GM23338 (cell line): ENCODE data around the gene STK32C. TPM values are rescaled to one million over a fixed set of nuclear protein-coding genes. Genes with fewer than 3 reads are reported as not detected.

Source experiments
- ATAC-seq: fragments of 200-7000 bp; cut with Tn5 transposase; 3 replicates; pipeline ENCODE4 v1.9.1; 2020
- DNase-seq: peaks from one replicate; pipeline ENCODE4 v3.0.0-alpha.2; 2015; ENCODE audit warnings: low spot score
- H2AFZ ChIP-seq: fragments of 200-600 bp; sonication (generic); 2 replicates; pipeline ENCODE4 v1.8.0; 2016; ENCODE audit warnings: antibody characterized with exemption, mild to moderate bottlenecking, moderate library complexity
- H3F3A ChIP-seq: fragments of 200-600 bp; sonication (generic); replicated peaks from 2 replicates; pipeline ENCODE4 v1.8.0; 2017; ENCODE audit warnings: antibody characterized with exemption, mixed run types, low read depth
- H3K27ac ChIP-seq: fragments of 200-600 bp; sonication (generic); 2 replicates; pipeline ENCODE4 v1.6.1; 2016; ENCODE audit warnings: low read depth
- H3K27me3 ChIP-seq: fragments of 200-600 bp; sonication (generic); 2 replicates; pipeline ENCODE4 v1.8.0; 2016; ENCODE audit warnings: mild to moderate bottlenecking, mixed run types, moderate library complexity; ENCODE audit not compliant: insufficient read depth
- H3K36me3 ChIP-seq: fragments of 200-600 bp; sonication (generic); 2 replicates; pipeline ENCODE4 v1.8.0; 2016; ENCODE audit warnings: mild to moderate bottlenecking; ENCODE audit not compliant: insufficient read depth
- H3K4me1 ChIP-seq: fragments of 200-600 bp; sonication (generic); 2 replicates; pipeline ENCODE4 v1.8.0; 2016; ENCODE audit warnings: mild to moderate bottlenecking, moderate library complexity; ENCODE audit not compliant: insufficient read depth
- H3K4me2 ChIP-seq: fragments of 200-600 bp; sonication (generic); 2 replicates; pipeline ENCODE4 v1.7.1; 2017; ENCODE audit warnings: mixed run types
- H3K4me3 ChIP-seq: fragments of 200-600 bp; sonication (generic); 2 replicates; pipeline ENCODE4 v1.6.1; 2016; ENCODE audit warnings: mixed run types
- H3K79me2 ChIP-seq: fragments of 200-600 bp; sonication (generic); replicated peaks from 2 replicates; pipeline ENCODE4 v1.8.0; 2017; ENCODE audit warnings: mild to moderate bottlenecking; ENCODE audit not compliant: insufficient read depth
- H3K9me2 ChIP-seq: fragments of 200-600 bp; sonication (generic); 2 replicates; pipeline ENCODE4 v1.8.0; 2017; ENCODE audit not compliant: insufficient read depth
- H4K20me1 ChIP-seq: fragments of 200-600 bp; sonication (generic); replicated peaks from 2 replicates; pipeline ENCODE4 v1.8.0; 2017; ENCODE audit warnings: mild to moderate bottlenecking; ENCODE audit not compliant: insufficient read depth
- H3K27ac Mint-ChIP-seq: 2 replicates; pipeline ENCODE4 v1.8.0; 2020; ENCODE audit warnings: inconsistent platforms, mild to moderate bottlenecking, moderate library complexity, mixed read lengths
- H3K27me3 Mint-ChIP-seq: 3 replicates; pipeline ENCODE4 v1.8.0; 2022; ENCODE audit warnings: low read depth, mild to moderate bottlenecking, moderate library complexity, mixed read lengths, inconsistent platforms; ENCODE audit not compliant: insufficient read depth, poor library complexity
- H3K36me3 Mint-ChIP-seq: 3 replicates; pipeline ENCODE4 v1.8.0; 2021; ENCODE audit warnings: low read depth, mild to moderate bottlenecking, inconsistent platforms, moderate library complexity, mixed read lengths
- H3K4me1 Mint-ChIP-seq: 3 replicates; pipeline ENCODE4 v1.8.0; 2020; ENCODE audit warnings: mild to moderate bottlenecking, inconsistent platforms, mixed read lengths
- H3K4me3 Mint-ChIP-seq: 3 replicates; pipeline ENCODE4 v1.8.0; 2021; ENCODE audit warnings: moderate library complexity, mild to moderate bottlenecking, inconsistent platforms, mixed read lengths
- H3K9me3 Mint-ChIP-seq: 3 replicates; pipeline ENCODE4 v1.8.0; 2020; ENCODE audit warnings: moderate library complexity, mild to moderate bottlenecking, inconsistent platforms, mixed read lengths
- CREB1 ChIP-seq: fragments of 250-450 bp; sonication (Bioruptor Pico); IDR thresholded peaks from 2 replicates; pipeline ENCODE4 v1.5.0; 2020; ENCODE audit warnings: low read depth, mild to moderate bottlenecking, moderate library complexity
- EZH2 ChIP-seq: fragments of 200-600 bp; sonication (generic); IDR thresholded peaks from one replicate; pipeline ENCODE4 v1.8.0; 2017; ENCODE audit warnings: antibody characterized with exemption, mild to moderate bottlenecking, low read depth; ENCODE audit not compliant: unreplicated experiment
- EZH2phosphoT487 ChIP-seq: fragments of 200-600 bp; sonication (generic); IDR thresholded peaks from one replicate; pipeline ENCODE4 v1.8.1; 2018; ENCODE audit warnings: antibody characterized with exemption; ENCODE audit not compliant: unreplicated experiment
- JUNB ChIP-seq: IDR thresholded peaks from one replicate; pipeline ENCODE4 v1.6.1; 2016; ENCODE audit warnings: antibody characterized with exemption; ENCODE audit not compliant: unreplicated experiment
- NANOG ChIP-seq: IDR thresholded peaks from 2 replicates; pipeline ENCODE4 v1.6.1; 2016; ENCODE audit warnings: antibody characterized with exemption, borderline replicate concordance
- POLR2AphosphoS5 ChIP-seq: IDR thresholded peaks from 2 replicates; pipeline ENCODE4 v1.6.1; 2016; ENCODE audit warnings: antibody characterized with exemption, low read depth
- STAT1 ChIP-seq: IDR thresholded peaks from one replicate; pipeline ENCODE4 v1.6.1; 2016; ENCODE audit warnings: antibody characterized with exemption; ENCODE audit not compliant: unreplicated experiment
- ZNF114 ChIP-seq: fragments of 250-450 bp; sonication (Bioruptor Pico); IDR thresholded peaks from 2 replicates; pipeline ENCODE4 v1.5.0; 2020; ENCODE audit warnings: mild to moderate bottlenecking, moderate library complexity
- ZNF331 ChIP-seq: fragments of 250-450 bp; sonication (Bioruptor Pico); IDR thresholded peaks from 2 replicates; pipeline ENCODE4 v1.5.0; 2020; ENCODE audit warnings: low read depth, mild to moderate bottlenecking, moderate library complexity
- polyA plus RNA-seq: library from polyadenylated mRNA; unstranded; fragments of >200 nt; fragmentation: Nextera tagmentation; extraction: Ambion mirVana; gene quantifications from 2 replicates; pipeline ENCODE4 v1.2.1, GENCODE V29; 2016
- total RNA-seq: library from RNA; depleted of rRNA; stranded (reverse); fragments of >200 nt; shearing (Covaris generic); gene quantifications from 2 replicates; pipeline ENCODE4 v1.2.3, GENCODE V29; 2014
- TF ChIP-seq, protein P1 (sequence below): IDR thresholded peaks from one replicate; pipeline ENCODE4 v1.6.1; 2018; ENCODE audit warnings: antibody characterized with exemption; ENCODE audit not compliant: unreplicated experiment
- TF ChIP-seq, protein P2 (sequence below): IDR thresholded peaks from 2 replicates; pipeline ENCODE4 v1.6.1; 2016; ENCODE audit warnings: antibody characterized with exemption
- TF ChIP-seq, protein P3 (sequence below), 2 experiments: fragments of 200-600 bp in 1 of 2; sonication (generic) in 1 of 2; conservative IDR thresholded peaks; 2 replicates each; pipeline versions ENCODE4 v1.5.1 to v1.6.1; 2016 to 2017; ENCODE audit warnings: antibody characterized with exemption in 2 of 2, low read depth in 2 of 2, mild to moderate bottlenecking in 2 of 2, moderate library complexity in 1 of 2
- TF ChIP-seq, protein P4 (sequence below): fragments of 250-450 bp; sonication (Bioruptor Pico); IDR thresholded peaks from 2 replicates; pipeline ENCODE4 v1.5.0; 2020; ENCODE audit warnings: mild to moderate bottlenecking, moderate library complexity

STK32C gene
- total and polyA plus RNA-seq, 2 experiments from 2014 or later: 10.2 to 20.5 TPM

DNA sequence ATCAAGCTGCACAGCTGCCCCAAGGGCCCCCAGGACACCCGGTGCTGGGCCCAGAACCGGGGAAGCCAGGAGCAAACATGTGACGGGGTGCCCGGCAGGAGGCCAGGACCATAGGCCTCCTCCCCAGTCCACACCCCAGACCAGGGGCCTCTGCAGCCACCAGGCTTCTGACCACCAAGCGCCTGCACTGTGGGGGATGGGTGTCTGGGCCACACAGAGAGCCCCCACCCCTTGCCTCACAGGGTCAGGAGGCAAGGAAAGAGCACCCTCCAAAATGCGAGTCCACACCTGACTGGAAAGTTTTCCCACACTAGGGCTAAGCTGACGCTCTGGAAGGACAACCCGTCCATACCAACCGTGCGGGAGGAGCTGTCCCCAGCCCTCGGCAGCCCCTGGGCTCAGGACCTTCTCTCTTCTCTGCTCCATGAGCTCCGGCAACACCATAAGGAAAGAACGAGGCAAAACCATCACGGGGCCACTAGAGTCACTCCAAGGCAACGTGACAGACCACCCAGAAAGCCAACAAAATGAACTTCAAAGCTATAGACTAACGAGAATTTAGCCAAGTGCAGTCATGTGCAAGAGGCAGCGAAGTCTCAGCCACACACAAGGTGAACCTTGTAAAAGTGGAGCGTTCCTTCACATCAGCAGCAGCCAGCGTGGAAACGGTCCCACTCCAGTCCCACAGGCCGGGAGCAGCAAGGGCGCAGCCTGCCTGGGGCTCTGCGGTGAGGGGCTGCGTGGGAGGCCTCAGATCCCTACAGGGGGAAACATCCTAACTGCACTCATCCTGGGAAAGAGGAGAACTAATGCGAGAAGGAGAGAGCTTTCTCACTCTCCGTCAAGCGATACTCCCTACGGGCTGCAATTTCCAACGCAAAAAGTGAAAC is 5.1 kb downstream of the STK32C start:
- H3K27ac Mint-ChIP-seq: no peak overlapping the region
- H3K4me1 Mint-ChIP-seq: peaks cover 12% of the 10 kb centered on the region
- H3K9me3 Mint-ChIP-seq: peaks cover 23% of the 10 kb centered on the region
- ATAC-seq (no peak), DNase-seq (no peak)
- TF ChIP-seq, protein P1, sequence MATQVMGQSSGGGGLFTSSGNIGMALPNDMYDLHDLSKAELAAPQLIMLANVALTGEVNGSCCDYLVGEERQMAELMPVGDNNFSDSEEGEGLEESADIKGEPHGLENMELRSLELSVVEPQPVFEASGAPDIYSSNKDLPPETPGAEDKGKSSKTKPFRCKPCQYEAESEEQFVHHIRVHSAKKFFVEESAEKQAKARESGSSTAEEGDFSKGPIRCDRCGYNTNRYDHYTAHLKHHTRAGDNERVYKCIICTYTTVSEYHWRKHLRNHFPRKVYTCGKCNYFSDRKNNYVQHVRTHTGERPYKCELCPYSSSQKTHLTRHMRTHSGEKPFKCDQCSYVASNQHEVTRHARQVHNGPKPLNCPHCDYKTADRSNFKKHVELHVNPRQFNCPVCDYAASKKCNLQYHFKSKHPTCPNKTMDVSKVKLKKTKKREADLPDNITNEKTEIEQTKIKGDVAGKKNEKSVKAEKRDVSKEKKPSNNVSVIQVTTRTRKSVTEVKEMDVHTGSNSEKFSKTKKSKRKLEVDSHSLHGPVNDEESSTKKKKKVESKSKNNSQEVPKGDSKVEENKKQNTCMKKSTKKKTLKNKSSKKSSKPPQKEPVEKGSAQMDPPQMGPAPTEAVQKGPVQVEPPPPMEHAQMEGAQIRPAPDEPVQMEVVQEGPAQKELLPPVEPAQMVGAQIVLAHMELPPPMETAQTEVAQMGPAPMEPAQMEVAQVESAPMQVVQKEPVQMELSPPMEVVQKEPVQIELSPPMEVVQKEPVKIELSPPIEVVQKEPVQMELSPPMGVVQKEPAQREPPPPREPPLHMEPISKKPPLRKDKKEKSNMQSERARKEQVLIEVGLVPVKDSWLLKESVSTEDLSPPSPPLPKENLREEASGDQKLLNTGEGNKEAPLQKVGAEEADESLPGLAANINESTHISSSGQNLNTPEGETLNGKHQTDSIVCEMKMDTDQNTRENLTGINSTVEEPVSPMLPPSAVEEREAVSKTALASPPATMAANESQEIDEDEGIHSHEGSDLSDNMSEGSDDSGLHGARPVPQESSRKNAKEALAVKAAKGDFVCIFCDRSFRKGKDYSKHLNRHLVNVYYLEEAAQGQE: no peak
- TF ChIP-seq NANOG (no peak), CREB1 (CRISPR knock-in tag) (no peak), EZH2phosphoT487 (no peak), POLR2AphosphoS5 (no peak), STAT1 (no peak), EZH2 (no peak), ZNF331 (CRISPR knock-in tag) (no peak), JUNB (no peak), ZNF114 (no peak)
- TF ChIP-seq, protein P2, sequence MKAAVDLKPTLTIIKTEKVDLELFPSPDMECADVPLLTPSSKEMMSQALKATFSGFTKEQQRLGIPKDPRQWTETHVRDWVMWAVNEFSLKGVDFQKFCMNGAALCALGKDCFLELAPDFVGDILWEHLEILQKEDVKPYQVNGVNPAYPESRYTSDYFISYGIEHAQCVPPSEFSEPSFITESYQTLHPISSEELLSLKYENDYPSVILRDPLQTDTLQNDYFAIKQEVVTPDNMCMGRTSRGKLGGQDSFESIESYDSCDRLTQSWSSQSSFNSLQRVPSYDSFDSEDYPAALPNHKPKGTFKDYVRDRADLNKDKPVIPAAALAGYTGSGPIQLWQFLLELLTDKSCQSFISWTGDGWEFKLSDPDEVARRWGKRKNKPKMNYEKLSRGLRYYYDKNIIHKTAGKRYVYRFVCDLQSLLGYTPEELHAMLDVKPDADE: no peak
- TF ChIP-seq, protein P3, sequence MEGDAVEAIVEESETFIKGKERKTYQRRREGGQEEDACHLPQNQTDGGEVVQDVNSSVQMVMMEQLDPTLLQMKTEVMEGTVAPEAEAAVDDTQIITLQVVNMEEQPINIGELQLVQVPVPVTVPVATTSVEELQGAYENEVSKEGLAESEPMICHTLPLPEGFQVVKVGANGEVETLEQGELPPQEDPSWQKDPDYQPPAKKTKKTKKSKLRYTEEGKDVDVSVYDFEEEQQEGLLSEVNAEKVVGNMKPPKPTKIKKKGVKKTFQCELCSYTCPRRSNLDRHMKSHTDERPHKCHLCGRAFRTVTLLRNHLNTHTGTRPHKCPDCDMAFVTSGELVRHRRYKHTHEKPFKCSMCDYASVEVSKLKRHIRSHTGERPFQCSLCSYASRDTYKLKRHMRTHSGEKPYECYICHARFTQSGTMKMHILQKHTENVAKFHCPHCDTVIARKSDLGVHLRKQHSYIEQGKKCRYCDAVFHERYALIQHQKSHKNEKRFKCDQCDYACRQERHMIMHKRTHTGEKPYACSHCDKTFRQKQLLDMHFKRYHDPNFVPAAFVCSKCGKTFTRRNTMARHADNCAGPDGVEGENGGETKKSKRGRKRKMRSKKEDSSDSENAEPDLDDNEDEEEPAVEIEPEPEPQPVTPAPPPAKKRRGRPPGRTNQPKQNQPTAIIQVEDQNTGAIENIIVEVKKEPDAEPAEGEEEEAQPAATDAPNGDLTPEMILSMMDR (conservative IDR thresholded peaks at IDR 0.05; ENCODE audit: low read depth in 2 of 2): no peak
- TF ChIP-seq, protein P4, sequence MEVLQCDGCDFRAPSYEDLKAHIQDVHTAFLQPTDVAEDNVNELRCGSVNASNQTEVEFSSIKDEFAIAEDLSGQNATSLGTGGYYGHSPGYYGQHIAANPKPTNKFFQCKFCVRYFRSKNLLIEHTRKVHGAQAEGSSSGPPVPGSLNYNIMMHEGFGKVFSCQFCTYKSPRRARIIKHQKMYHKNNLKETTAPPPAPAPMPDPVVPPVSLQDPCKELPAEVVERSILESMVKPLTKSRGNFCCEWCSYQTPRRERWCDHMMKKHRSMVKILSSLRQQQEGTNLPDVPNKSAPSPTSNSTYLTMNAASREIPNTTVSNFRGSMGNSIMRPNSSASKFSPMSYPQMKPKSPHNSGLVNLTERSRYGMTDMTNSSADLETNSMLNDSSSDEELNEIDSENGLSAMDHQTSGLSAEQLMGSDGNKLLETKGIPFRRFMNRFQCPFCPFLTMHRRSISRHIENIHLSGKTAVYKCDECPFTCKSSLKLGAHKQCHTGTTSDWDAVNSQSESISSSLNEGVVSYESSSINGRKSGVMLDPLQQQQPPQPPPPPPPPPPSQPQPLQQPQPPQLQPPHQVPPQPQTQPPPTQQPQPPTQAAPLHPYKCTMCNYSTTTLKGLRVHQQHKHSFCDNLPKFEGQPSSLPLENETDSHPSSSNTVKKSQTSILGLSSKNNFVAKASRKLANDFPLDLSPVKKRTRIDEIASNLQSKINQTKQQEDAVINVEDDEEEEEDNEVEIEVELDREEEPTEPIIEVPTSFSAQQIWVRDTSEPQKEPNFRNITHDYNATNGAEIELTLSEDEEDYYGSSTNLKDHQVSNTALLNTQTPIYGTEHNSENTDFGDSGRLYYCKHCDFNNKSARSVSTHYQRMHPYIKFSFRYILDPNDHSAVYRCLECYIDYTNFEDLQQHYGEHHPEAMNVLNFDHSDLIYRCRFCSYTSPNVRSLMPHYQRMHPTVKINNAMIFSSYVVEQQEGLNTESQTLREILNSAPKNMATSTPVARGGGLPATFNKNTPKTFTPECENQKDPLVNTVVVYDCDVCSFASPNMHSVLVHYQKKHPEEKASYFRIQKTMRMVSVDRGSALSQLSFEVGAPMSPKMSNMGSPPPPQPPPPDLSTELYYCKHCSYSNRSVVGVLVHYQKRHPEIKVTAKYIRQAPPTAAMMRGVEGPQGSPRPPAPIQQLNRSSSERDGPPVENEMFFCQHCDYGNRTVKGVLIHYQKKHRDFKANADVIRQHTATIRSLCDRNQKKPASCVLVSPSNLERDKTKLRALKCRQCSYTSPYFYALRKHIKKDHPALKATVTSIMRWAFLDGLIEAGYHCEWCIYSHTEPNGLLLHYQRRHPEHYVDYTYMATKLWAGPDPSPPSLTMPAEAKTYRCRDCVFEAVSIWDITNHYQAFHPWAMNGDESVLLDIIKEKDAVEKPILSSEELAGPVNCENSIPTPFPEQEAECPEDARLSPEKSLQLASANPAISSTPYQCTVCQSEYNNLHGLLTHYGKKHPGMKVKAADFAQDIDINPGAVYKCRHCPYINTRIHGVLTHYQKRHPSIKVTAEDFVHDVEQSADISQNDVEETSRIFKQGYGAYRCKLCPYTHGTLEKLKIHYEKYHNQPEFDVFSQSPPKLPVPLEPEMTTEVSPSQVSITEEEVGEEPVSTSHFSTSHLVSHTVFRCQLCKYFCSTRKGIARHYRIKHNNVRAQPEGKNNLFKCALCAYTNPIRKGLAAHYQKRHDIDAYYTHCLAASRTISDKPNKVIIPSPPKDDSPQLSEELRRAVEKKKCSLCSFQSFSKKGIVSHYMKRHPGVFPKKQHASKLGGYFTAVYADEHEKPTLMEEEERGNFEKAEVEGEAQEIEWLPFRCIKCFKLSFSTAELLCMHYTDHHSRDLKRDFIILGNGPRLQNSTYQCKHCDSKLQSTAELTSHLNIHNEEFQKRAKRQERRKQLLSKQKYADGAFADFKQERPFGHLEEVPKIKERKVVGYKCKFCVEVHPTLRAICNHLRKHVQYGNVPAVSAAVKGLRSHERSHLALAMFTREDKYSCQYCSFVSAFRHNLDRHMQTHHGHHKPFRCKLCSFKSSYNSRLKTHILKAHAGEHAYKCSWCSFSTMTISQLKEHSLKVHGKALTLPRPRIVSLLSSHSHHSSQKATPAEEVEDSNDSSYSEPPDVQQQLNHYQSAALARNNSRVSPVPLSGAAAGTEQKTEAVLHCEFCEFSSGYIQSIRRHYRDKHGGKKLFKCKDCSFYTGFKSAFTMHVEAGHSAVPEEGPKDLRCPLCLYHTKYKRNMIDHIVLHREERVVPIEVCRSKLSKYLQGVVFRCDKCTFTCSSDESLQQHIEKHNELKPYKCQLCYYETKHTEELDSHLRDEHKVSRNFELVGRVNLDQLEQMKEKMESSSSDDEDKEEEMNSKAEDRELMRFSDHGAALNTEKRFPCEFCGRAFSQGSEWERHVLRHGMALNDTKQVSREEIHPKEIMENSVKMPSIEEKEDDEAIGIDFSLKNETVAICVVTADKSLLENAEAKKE (CRISPR knock-in tag): no peak
- H3K36me3 ChIP-seq: peaks cover 4% of the 10 kb centered on the region; the same call in 1 of the 2 replicates
- peaks cover 16% of the 10 kb centered on the region for H3K27me3 ChIP-seq
- H3K4me1 ChIP-seq: no peaks in the 10 kb centered on the region
- H3K36me3 Mint-ChIP-seq: peaks cover 17% of the 10 kb centered on the region
- H3K4me3 Mint-ChIP-seq: no peak overlapping the region
- H3F3A ChIP-seq: no peaks in the 10 kb centered on the region
- H3K4me2 ChIP-seq: no peak overlapping the region
- no peak overlapping the region for H3K27ac ChIP-seq
- no peaks in the 10 kb centered on the region for H3K79me2 ChIP-seq
- no peak overlapping the region for H2AFZ ChIP-seq
- no peaks in the 10 kb centered on the region for H3K9me2 ChIP-seq
- no peak overlapping the region for H3K4me3 ChIP-seq
- peaks cover 30% of the 10 kb centered on the region for H3K27me3 Mint-ChIP-seq
- H4K20me1 ChIP-seq: no peaks in the 10 kb centered on the region
